ENCODE data around the gene CAPRIN1. TPM values are rescaled to one million over a fixed set of nuclear protein-coding genes. Genes with fewer than 3 reads are reported as not detected.

Gene CAPRIN1, protein sequence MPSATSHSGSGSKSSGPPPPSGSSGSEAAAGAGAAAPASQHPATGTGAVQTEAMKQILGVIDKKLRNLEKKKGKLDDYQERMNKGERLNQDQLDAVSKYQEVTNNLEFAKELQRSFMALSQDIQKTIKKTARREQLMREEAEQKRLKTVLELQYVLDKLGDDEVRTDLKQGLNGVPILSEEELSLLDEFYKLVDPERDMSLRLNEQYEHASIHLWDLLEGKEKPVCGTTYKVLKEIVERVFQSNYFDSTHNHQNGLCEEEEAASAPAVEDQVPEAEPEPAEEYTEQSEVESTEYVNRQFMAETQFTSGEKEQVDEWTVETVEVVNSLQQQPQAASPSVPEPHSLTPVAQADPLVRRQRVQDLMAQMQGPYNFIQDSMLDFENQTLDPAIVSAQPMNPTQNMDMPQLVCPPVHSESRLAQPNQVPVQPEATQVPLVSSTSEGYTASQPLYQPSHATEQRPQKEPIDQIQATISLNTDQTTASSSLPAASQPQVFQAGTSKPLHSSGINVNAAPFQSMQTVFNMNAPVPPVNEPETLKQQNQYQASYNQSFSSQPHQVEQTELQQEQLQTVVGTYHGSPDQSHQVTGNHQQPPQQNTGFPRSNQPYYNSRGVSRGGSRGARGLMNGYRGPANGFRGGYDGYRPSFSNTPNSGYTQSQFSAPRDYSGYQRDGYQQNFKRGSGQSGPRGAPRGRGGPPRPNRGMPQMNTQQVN
- 317 TPM for polyA plus RNA-seq (ENCODE audit: insufficient read length)
- long read RNA-seq, donor 1, full-length matches to known transcripts, result 49 of 106 reads
- long read RNA-seq, donor 1, partial matches to known transcripts, result 57 of 106 reads
- long read RNA-seq, donor 1, other reads (novel, unspliced or antisense), result 0 of 106 reads
- long read RNA-seq, donor 2, full-length matches to known transcripts, result 38 of 69 reads
- long read RNA-seq, donor 2, partial matches to known transcripts, result 31 of 69 reads
- long read RNA-seq, donor 2, other reads (novel, unspliced or antisense), result 0 of 69 reads
- long read RNA-seq, donor 3, full-length matches to known transcripts, result 15 of 48 reads
- long read RNA-seq, donor 3, partial matches to known transcripts, result 33 of 48 reads
- long read RNA-seq, donor 3, other reads (novel, unspliced or antisense), result 0 of 48 reads
- long read RNA-seq, donor 4, partial matches to known transcripts, result 0 of 1 reads
- long read RNA-seq, donor 4, other reads (novel, unspliced or antisense), result 0 of 1 reads
- long read RNA-seq, donor 5, full-length matches to known transcripts, result 37 of 52 reads
- long read RNA-seq, donor 5, partial matches to known transcripts, result 15 of 52 reads
- long read RNA-seq, donor 5, other reads (novel, unspliced or antisense), result 0 of 52 reads
- long read RNA-seq, donor 6, full-length matches to known transcripts, result 34 of 118 reads
- long read RNA-seq, donor 6, partial matches to known transcripts, result 84 of 118 reads
- long read RNA-seq, donor 6, other reads (novel, unspliced or antisense), result 0 of 118 reads
- long read RNA-seq, donor 7, full-length matches to known transcripts, result 55 of 147 reads
- long read RNA-seq, donor 7, partial matches to known transcripts, result 92 of 147 reads
- long read RNA-seq, donor 7, other reads (novel, unspliced or antisense), result 0 of 147 reads
- long read RNA-seq, donor 8, full-length matches to known transcripts, result 17 of 17 reads
- long read RNA-seq, donor 8, partial matches to known transcripts, result 0 of 17 reads
- long read RNA-seq, donor 8, other reads (novel, unspliced or antisense), result 0 of 17 reads

- peak; percentile 88 for DNase-seq
These were observed at the start of gene CAPRIN1 for GRCh38 chr11:34051349-34052035. Gene CAPRIN1, plus strand, starts transcription at chr11:34051731. Its CDS starts 690 bp downstream, at chr11:34052421.

DNA sequence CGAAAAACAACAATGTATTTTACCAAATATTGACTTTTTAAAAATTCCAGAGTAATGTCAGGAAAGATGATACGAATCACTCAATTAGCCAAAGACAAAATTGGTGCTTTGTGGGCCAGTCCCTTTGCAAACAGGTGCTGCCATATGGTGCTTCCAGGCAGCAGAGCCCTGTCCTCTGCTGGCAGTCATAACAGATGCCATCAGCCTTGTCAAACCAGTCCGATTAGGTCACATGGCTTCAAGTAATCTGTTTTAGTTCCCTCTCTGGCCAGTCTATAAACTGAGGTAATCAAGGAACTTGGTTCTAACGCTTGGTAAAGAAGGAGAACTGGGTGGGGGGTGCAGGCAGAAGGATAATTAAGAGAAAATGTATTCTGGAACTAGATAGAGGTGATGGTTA, 49.1 kb upstream of the CAPRIN1 start:
- DNase-seq, result no peak

- no peak for DNase-seq
These were observed 47.3 kb upstream of the CAPRIN1 start for GRCh38 chr11:34004236-34004635.

GRCh38 chr11:34006876-34007275, 44.7 kb upstream of the CAPRIN1 start:
- no peak for DNase-seq

GRCh38 chr11:34012734-34013133, 38.8 kb upstream of the CAPRIN1 start:
- DNase-seq, result no peak

DNA sequence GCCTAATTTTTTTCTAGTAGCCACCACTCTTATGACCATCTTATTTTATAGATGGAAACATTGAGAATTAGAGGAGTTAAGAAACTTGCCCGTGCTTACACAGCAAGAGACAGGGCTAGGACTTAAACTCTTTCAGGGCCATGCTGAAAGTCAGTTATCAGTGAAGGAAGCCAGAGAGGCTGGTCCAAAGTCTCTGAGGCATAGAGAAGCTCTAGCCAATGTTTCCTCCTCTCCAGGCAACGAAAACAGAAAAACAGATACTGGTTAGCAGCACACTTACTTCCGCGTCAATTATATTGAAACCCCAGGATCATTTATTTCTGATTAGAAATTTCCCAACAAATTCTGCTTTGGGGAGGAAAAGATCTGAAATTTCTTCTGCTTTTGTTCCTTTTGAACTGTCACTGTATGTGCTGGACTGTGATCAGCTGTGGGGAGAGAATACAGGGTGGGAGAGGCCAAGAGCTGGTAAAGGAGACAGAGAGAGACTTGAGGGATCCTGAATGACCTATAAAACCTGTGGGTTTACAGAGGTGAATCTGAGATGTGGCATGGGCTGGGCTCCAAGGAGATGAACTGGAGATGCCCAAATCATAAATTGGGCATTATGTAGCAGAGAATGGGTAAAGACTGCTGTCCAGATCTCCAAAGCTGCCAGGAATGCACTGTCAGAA, 37.5 kb upstream of the CAPRIN1 start:
- DNase-seq, result no peak

DNA sequence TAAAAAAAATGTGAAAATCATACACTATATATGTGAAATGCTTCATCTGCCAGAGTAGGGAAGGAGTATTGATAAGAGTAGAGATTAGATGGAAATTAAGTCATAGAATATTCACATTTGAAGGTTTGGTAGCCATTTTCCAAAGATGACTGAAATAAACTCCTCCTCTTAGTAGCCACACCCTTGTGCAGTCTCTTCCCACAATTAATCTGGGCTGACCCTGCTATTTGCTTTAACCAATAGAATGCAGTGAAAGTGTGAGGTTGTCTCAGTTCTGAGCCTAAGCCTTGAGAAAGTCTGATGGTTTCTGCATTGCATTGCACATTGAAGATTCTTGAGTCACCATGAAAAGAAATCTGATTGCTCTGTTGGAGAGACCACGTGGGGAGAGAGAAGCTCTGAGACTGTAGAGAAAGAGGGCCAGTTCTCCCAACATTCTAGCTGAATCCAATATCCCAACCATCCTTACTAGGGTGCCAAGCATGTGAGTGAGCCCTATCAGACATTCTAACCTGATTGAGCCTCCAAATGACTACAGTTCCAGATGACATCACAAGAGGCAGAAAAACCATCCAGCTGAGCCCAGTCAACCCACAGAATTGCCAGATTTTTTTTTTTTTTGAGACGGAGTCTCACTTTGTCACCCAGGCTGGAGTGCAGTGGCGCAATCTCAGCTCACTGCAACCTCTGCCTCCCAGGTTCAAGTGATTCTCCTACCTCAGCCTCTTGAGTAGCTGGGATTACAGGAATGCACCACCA, 29.4 kb upstream of the CAPRIN1 start:
- DNase-seq, result no peak

GRCh38 chr11:34026432-34026831, 25.1 kb upstream of the CAPRIN1 start:
- DNase-seq, result no peak

DNA sequence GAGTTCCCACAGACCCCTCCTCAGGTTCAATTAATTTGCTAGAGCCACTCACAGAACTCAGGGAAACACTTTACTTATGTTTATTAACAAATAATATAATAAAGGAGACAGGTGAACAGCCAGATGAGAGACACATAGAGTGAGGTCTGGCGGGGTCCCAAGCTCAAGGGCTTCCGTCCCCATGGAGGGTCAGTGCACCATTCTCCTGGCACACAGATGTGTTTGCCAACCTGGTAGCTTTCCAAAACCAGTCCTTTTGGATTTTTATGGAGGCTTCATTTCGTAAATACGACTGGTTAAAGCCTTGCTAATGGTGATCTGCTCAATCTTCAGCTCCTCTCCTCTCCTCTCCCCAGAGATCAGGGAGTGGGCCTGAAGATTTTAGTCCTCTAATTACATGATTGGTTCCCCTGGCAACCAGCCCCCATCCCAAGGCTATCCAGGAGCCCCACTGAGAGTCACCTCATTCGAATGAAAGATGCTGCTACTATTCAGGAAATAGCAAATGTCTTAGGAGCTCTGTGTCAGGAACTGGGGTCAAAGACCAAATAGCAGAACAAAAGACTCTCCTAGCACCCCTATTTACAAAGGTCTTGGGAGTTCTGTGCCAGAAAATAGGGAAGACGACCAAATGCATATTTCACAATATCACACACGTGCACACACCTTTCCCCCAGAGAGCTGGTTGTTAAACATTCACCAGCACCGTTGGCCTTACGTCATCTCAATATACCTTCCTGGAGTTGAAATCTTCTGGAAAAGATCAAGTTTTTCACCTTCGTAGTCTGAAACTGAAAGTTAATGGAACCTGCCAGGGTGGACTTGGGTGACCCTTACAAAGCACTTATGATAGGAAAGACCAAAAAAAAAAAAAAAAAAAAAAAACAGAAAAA, 23.8 kb upstream of the CAPRIN1 start:
- peak; percentile 18 for DNase-seq

GRCh38 chr11:34028425-34028824, 23.1 kb upstream of the CAPRIN1 start:
- no peak for DNase-seq

DNA sequence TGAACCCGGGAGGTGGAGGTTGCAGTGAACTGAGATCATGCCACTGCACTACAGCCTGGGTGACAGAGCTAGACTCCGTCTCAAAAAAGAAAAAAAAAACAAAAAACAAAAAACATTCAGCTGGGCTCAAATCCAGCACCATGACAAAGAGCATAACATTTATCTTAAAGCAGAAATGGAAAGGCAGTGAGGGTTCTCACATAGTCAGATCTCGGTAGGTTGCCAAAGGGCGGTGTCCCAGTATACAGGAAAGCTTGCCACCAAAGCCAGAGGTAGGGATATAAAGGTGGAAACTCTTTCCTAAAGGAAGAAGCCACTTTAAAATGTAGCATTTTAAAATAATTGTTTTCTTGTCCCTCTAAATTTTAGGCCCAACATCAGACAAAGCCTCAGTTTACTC, 22.4 kb upstream of the CAPRIN1 start:
- no peak for DNase-seq

DNA sequence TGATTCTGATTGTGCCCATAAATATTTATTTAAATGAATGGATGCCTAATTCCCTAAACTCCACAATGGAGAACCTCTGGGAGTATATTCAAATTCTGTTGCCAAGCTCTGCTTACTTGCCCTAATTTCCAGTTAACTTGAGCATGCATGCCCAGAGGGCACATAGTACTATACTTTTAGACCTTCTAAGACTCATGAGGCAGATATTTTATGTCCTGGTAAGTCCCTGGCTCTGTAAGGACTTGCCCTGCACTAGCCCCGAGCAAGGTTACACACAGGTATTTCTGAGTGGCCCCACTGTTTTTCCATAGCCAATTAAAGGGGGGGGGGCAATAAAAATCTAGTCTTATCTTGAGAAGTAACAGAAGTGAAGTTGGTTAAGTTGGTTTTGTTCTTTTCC, 21.1 kb upstream of the CAPRIN1 start:
- DNase-seq, result no peak

- DNase-seq, result no peak
These were observed 18.1 kb upstream of the CAPRIN1 start for GRCh38 chr11:34033399-34033798.

DNA sequence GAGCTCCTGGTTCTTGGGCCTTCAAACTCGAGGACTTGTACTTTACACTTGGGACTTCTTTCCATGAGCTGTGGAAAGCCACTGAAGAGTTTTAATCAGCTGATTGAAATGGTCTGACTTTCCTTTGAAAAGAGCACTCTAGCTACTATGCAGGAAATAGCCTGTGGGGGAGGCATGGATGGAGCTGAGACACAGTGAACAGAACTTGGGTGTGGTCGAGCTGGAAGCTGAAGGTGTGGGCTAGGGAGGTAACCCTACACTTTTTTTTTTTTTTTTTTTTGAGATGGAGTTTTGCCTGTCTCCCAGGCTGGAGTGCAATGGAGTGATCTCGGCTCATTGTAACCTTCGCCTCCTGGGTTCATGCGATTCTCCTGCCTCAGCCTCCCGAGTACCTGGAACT, 17.5 kb upstream of the CAPRIN1 start:
- DNase-seq, result no peak

- DNase-seq, result no peak
These were observed 15.1 kb upstream of the CAPRIN1 start for GRCh38 chr11:34036456-34036855.

GRCh38 chr11:34037016-34037415, 14.5 kb upstream of the CAPRIN1 start:
- no peak for DNase-seq

GRCh38 chr11:34040571-34040970, 11.0 kb upstream of the CAPRIN1 start:
- DNase-seq, result no peak
